ENCODE measurements around the gene STAT4.
A peak's percentile ranks its signal among the peaks of the same experiment; 100 is the strongest.

Gene STAT4

GRCh38 chr2:191020742-191021381 is 129.9 kb downstream of the STAT4 start:
- DNase-seq (ENCODE audit: extremely low spot score, insufficient read length, low read depth) (no peak), FAIRE-seq (peak; percentile 62)

DNA sequence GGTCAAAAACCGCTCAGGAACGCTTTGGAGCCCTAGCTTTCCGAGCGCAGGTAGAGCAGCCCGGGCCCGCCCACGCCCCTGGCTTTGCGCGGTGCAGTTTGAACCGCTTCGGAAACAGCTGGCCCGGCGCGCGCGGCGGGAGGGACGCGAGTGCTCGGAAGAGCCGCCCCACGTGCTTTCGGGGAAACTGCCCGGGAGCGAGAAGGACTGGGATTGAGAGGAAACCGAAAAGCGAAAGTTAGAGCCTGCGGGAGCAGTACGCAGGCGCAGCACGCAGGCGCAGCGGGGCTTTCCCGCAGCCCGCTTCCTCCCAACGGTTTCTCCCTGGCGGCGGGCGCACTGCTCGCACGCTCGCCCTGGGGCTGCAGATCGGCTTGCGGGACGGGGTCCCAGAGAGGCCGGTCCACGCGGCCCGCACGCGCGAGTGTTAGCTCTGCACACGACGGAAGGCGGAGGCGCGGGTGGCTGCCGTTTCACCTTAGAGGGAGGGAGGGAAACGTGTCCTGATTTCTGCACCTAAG is 130.5 kb downstream of the STAT4 start:
- DNase-seq (ENCODE audit: extremely low spot score, insufficient read length, low read depth) (peak; percentile 79), FAIRE-seq (peak; percentile 97)

DNA sequence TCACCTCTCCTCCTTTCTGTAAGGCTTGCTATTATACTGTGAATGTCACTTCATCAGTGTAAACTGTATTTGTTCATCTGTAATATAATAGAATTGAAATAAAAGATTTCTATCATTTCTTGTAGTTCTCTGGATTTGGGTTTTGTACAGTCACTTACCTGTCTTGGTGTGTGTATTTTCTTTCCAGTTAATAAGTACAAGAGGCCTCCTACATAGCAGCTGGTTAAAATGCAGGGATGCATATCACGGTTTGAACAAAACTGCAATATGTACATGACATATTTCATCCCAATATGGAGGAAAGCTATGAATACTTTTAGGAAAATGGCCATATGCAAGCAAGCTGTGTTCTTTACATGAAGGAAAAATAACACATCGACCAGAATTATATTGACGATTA is 131.4 kb downstream of the STAT4 start:
- no peak for FAIRE-seq
- DNase-seq (ENCODE audit: extremely low spot score, insufficient read length, low read depth) = no peak

DNA sequence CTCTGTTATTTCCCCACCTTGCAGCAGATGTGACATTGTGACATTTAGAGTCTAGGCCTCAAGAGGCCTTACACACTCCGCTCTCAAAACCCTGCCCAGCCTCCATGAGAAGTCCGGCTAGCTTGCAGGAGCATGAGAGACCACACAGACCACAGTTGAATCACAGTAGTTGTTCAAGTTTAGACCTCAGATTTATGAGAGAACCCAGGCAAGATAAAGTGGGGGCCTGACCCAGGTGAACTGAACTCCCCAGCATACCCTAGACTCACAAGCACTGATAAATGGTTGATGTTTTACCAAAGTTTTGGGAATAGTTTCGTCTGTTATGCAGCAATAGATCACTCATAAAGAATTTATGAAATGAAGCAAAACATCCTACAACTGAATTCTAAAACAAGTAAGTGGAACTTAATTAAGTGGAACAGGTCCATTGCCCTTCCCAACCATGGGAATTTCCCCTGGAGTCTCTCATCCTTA is 132.1 kb downstream of the STAT4 start:
- DNase-seq (ENCODE audit: extremely low spot score, insufficient read length, low read depth) (no peak), FAIRE-seq (peak; percentile 82)

DNA sequence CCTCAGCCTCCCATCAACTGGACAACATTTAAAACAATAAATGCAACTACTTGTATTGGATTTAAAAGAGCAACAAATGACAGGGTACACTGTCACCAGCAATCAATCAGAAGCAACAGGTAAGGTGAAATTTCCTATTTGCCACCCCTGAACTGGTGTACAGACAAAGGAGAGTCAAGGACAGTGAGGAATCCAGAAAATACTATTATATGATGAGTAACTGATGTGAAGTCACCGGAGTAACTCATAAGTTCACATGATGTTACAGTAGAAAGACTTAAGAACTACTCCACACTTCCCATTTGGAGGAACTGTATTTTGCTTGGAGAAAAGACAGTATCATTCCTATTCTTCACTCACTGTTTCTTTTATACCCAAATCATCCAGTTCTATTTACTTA is 132.7 kb downstream of the STAT4 start:
- DNase-seq (ENCODE audit: extremely low spot score, insufficient read length, low read depth) = no peak
- no peak for FAIRE-seq

DNA sequence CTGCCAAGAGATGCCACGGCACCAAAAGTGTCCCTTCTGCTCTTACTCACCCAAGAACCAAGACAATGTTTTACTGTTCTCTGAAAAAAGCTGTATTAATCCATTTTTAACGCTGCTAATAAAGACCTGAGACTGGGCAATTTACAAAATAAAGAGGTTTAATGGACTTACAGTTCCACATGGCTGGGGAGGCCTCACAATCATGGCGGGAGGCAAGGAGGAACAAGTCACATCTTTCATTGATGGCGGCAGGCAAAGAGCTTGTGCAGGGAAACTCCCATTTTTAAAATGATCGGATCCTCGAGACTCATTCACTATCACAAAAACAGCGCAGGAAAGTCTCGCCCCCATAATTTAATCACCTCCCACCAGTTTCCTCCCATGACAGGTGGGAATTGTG is 135.0 kb downstream of the STAT4 start:
- DNase-seq (ENCODE audit: extremely low spot score, insufficient read length, low read depth) = no peak
- no peak for FAIRE-seq

GRCh38 chr2:191015239-191015638 is 135.6 kb downstream of the STAT4 start:
- FAIRE-seq (peak; percentile 65), DNase-seq (ENCODE audit: extremely low spot score, insufficient read length, low read depth) (no peak)

DNA sequence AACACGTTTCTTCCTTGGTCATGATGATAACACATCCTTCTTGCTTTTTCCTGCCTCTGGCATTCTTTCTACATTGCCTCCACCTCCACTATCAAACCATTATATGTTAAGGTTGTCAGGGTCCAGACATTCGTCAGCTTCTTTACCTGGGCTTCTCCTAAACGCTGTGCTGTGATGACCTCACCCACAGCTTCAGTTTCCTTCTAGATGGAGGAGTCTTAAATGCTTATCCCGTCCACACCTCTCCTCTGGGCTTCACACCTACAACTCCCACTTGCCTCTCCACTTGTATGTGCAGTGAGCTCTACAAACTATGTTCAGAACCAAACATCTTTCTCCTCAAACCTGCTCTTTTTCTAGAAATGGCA is 136.2 kb downstream of the STAT4 start:
- DNase-seq (ENCODE audit: extremely low spot score, insufficient read length, low read depth) (no peak), FAIRE-seq (no peak)

GRCh38 chr2:191013932-191014652 is 136.7 kb downstream of the STAT4 start, which contains the start of gene STAT1:
Gene STAT1, minus strand, starts transcription at chr2:191014171. Its CDS starts 4,168 bp downstream, at chr2:191010003.
- FAIRE-seq (peak; percentile 85), DNase-seq (ENCODE audit: extremely low spot score, insufficient read length, low read depth) (peak; percentile 90)

GRCh38 chr2:191013682-191013931 is 137.2 kb downstream of the STAT4 start:
- FAIRE-seq (no peak), DNase-seq (ENCODE audit: extremely low spot score, insufficient read length, low read depth) (no peak)

- FAIRE-seq (no peak), DNase-seq (ENCODE audit: extremely low spot score, insufficient read length, low read depth) (no peak)
These were observed 137.7 kb downstream of the STAT4 start for GRCh38 chr2:191012845-191013681.

GRCh38 chr2:191012346-191012745 is 138.4 kb downstream of the STAT4 start:
- FAIRE-seq (no peak), DNase-seq (ENCODE audit: extremely low spot score, insufficient read length, low read depth) (no peak)

- DNase-seq (ENCODE audit: extremely low spot score, insufficient read length, low read depth) = no peak
These were observed 139.6 kb downstream of the STAT4 start for GRCh38 chr2:191010887-191011885.

DNA sequence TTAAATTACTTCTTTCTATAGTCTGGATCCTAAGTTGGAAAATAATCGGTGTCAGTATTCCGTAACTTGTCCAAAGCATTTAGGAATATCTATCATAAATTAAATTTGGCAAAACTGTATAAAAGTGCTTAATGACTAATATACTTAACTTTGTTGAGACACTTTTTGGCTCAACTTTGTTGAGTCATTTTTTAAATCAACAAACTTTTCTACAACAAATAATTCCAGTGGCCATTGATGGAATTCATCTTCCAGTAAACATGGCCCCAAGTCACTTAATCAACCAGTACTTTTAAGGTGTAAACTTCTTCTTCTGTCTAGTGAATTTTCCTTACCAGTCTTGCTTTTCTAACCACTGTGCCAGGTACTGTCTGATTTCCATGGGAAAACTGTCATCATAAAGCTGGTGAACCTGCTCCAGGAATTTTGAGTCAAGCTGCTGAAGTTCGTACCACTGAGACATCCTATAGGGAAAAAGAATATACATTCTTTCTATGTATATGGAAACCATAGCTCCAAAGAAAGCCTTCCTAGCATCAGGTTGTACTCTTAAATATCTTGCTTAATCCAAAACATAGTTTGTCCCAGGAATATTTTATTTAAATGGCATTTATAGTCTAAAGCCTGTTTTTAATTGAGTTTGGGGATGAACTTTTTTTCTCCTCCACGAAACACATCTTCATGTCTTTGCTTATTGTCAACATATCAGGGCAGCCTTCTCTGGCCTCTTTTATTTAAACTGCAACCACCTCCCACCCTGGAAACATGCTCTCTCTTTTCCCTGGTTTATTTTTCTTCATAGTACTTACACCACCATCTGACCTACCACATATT is 141.0 kb downstream of the STAT4 start:
- DNase-seq (ENCODE audit: extremely low spot score, insufficient read length, low read depth) (no peak), FAIRE-seq (no peak)

More at GRCh38 chr2:191010887-191011885, 139.6 kb downstream of the STAT4 start:
- no peak for FAIRE-seq

DNA sequence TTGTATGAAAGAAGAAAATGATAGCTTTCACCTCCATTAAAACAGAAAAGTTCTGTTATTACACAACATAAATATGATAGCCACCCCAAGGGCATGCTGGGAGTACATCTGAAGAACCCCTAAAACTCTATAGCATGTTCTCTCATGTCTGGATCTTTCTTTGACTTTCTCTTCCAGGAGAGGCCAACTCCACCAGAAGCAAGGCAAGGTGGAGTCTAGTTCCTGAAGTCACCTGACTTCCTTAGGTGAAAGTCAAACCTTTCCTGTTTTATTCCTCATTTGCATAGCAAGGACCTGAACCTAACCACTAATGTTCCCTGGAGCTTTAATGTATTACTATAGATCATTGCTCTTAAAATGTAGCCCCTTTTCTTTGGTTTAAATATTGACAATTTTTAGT is 142.5 kb downstream of the STAT4 start:
- no peak for DNase-seq (ENCODE audit: extremely low spot score, insufficient read length, low read depth)
- no peak for FAIRE-seq

- DNase-seq (ENCODE audit: extremely low spot score, insufficient read length, low read depth) = no peak
- FAIRE-seq = no peak
These were observed 143.6 kb downstream of the STAT4 start for GRCh38 chr2:191006997-191007783.

DNA sequence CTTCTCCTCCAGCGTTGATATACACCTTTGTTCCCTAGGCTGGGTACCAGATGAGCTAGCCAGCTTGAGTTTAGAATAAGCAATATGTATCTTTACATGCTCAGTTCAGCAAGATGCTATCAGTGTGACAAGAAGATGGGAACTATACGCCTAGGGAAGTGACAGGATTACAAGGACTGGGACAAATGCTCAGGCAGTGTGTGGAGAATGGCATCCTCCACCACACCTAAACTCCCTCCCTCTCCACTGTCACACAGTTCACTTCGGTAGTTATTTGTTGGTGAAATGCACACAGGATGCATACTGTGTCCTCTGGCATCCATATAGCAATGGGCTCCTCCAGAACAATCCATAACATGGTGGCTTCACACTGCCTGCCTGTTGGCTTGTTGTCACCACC is 144.5 kb downstream of the STAT4 start:
- DNase-seq (ENCODE audit: extremely low spot score, insufficient read length, low read depth) (no peak), FAIRE-seq (no peak)
